SIG-M5 treated with dmso at 0.1 percent for 504 hours (cell line): ENCODE measurements around the gene PPP1R14B.

ENCODE experiments used
- DNase-seq: peaks from one replicate; lab custom pipeline; 2025; ENCODE audit not compliant: unreplicated experiment; lab: John Stamatoyannopoulos, UW

The PPP1R14B gene

DNA sequence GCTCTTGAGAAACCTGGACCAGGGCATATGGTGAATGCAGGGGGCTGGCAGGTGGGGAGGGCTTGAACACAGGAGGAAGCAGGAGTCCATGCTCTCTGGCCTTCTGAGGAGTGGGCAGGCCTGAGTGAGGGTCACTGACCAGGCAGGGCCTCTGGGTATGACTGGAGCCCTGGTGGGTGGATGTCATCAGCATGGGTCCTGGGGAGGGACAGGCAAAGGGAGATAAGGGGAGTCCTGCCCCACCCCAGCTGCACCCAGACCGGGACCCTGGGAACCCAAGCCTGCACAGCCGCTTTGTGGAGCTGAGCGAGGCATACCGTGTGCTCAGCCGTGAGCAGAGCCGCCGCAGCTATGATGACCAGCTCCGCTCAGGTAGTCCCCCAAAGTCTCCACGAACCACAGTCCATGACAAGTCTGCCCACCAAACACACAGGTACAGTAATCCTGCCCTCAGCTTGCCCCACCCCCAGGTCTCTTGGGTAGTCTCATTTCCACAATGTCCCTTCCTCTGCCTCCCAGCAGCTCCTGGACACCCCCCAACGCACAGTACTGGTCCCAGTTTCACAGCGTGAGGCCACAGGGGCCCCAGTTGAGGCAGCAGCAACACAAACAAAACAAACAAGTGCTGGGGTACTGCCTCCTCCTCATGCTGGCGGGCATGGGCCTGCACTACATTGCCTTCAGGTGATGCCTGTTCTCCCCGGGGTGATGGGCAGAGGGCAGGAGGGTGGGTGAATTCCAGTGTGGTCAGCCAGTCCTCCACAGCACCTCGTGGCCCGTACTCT is 14.4 kb downstream of the PPP1R14B start:
- no peak for DNase-seq

DNA sequence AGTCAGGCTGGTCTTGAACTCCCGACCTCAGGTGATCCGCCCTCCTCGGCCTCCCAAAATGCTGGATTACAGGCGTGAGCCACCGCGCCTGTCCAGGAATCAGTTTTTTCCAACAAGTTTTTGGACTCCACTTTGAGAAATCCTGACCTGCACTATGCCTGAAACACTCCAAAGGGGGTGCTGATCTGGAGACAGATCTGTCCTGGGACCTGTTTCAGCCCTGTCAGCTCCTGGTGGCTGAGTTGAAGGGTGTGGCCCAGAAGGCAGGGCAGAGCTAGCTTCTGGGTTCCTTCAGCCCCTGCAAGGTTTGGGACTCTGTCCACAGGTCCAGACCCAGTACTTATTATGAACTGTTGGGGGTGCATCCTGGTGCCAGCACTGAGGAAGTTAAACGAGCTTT is 15.2 kb downstream of the PPP1R14B start:
- no peak for DNase-seq

GRCh38 chr11:64230985-64231365 is 15.8 kb downstream of the PPP1R14B start:
- peak; percentile 55 for DNase-seq

DNA sequence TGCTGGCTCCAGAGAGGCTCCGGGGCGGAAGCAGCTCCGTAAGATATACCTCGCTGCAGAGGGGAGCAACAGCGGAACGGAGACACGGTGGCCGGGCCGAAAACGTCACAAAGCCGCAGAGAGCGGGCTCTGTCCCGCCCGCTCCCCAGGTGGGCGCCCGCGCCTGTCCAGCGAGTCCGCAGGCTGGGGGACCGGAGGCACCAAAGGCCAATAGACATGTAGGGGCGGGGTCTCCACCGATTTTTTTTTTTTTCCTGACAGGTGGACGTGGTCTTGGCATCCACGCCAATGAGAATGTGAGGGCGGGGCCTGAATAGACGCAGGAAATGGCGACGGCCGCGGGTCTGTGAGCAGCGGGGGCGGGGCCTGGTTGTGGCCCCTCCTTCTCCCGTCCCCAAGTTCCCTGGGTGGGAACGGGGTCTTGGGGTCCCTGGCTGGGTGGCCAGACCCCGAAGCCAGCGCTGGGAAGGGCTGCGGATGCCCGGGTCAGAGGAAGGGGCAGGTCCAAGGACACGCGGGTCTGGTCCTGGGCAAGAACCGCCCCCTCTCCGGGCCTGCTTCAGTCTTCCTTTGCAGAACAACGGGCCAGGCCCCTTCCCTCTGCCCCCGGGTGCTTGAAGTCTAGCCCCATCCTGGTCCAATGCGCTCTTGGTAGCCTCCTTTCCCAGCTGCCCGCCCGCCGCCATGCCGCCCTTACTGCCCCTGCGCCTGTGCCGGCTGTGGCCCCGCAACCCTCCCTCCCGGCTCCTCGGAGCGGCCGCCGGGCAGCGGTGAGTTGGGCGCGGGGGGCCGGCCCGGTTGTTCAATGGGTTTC is 16.4 kb downstream of the PPP1R14B start, which contains the start of gene DNAJC4:
DNAJC4 (plus strand) TSS at position 378 of the 814 bp plus-strand sequence; CDS start at position 685, 307 bp downstream.
- DNase-seq, result peak; percentile 84

GRCh38 chr11:64229744-64230170 is 17.0 kb downstream of the PPP1R14B start:
- DNase-seq, result no peak

- DNase-seq, result no peak
Observed at GRCh38 chr11:64229090-64229743, 17.5 kb downstream of the PPP1R14B start.

- DNase-seq, result no peak
Observed at GRCh38 chr11:64227405-64227956, 19.3 kb downstream of the PPP1R14B start.

DNA sequence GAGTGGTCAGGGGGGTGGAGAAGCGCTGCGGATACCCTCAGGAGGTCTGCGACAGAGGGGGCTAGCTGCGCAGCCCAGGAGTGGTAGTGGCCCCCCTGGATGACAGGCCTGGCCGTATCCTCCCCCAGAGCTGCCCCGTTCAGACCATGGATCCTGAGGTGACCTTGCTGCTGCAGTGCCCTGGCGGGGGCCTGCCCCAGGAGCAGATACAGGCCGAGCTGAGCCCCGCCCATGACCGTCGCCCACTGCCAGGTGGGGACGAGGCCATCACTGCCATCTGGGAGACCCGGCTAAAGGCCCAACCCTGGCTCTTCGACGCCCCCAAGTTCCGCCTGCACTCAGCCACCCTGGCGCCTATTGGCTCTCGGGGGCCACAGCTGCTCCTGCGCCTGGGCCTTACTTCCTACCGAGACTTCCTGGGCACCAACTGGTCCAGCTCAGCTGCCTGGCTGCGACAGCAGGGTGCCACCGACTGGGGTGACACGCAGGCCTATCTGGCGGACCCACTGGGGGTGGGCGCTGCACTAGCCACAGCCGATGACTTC is 20.2 kb downstream of the PPP1R14B start:
- peak; percentile 71 for DNase-seq

DNA sequence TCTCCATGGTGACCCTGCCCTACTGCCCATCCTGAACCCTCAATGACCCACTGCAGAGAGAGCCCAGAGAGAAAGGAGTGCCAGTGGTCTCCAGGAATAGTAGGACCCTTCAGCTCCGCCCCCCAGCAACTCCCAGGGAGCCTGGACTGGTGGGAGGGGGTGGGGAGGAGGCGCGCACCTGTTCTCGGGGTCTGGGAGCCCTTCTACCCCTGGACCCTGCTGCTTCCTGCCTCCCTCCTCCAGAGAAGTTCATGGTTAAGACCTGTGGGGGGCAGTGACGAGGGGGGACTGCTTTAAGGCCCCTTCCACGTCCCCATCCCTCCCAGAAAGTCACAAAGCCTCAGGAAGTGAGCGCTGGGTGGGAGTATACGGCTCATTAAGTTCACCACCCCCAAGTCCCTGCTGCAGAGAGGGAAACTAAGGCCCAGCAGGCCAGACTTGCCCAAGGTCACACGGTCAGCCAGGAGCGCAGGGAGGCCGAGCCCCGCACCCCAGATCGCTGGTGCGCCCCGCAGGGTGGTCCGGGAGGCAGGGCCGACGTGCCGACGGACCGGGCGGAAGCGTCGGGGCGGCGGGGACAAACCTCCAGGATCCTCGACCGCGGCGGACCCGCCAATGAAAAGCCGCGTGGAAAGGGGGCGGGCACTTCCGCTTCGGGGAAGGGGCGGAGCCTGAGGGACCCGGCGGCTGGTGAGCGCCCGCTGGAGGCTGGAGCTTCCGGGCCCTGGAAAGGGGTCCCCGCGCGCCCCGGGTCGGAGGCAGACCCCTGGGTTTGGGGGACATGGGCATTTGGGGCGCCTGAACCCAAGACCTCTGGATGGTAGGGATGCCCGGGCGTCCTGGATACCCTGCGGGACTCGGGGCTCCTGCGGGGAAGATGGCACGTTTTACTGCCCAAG is 20.9 kb downstream of the PPP1R14B start, which contains the start of the genes NUDT22 and TRPT1:
NUDT22 (plus strand) TSS at position 667 of the 899 bp plus-strand sequence. CDS start 379 bp downstream, outside the sequence.
TRPT1 (minus strand) TSS at position 579 of the 899 bp plus-strand sequence; CDS start at position 253, 326 bp downstream.
- DNase-seq, result peak; percentile 78

- DNase-seq, result no peak
Observed at GRCh38 chr11:64224891-64225607, 21.7 kb downstream of the PPP1R14B start.

DNA sequence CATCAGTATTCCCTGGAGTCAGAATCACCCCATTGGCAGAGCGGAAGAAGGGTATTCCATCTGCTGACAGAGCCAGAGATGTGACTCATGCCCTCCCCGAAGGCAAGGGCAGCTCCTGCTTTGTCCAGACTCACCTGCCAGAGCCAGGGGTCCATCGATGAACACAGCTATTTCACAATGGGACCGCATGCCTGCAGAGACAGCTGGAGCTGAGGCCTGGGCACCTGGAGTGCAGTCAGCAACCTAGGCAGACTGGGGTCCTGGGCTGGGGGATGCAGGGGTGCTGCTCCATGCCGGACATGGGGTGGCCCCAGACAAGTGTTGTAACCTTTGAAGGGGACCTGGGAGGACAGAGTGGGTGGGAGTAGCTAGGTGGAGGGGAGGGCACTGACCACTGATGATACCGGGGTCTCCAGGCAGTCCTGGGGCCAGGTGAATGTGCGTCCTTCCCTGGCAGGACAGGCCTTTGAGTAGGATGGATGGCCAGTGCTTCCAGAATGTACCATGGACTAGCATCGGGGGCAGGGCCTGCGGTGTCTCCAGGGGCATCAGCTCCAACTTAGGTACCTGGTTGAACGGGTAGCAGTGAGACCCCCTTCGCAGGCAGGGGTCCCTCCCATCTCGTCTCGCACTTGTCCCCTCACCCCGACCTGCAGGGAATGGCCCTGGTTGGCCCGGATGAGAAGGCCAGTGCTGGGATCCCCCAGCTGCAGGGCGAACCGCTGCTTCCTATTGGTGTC is 22.4 kb downstream of the PPP1R14B start:
- DNase-seq, result no peak

DNA sequence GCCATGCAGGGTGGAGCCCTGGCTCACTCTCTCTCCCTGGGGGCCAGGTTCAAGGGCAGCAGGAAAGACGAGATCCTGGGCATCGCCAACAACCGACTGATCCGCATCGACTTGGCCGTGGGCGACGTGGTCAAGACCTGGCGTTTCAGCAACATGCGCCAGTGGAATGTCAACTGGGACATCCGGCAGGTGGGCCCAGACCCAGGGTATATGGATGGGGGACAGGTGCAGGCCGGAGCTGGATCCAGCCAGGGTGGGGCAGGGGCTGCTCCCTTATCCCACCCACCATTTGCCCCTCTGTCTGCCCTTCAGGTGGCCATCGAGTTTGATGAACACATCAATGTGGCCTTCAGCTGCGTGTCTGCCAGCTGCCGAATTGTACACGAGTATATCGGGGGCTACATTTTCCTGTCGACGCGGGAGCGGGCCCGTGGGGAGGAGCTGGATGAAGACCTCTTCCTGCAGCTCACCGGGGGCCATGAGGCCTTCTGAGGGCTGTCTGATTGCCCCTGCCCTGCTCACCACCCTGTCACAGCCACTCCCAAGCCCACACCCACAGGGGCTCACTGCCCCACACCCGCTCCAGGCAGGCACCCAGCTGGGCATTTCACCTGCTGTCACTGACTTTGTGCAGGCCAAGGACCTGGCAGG is 23.6 kb downstream of the PPP1R14B start:
- DNase-seq, result no peak

- DNase-seq, result no peak
Observed at GRCh38 chr11:64222651-64223000, 24.1 kb downstream of the PPP1R14B start.

GRCh38 chr11:64220798-64221197 is 25.9 kb downstream of the PPP1R14B start:
- no peak for DNase-seq

GRCh38 chr11:64220271-64220670 is 26.5 kb downstream of the PPP1R14B start:
- DNase-seq, result no peak

GRCh38 chr11:64219755-64220154 is 27.0 kb downstream of the PPP1R14B start:
- no peak for DNase-seq

GRCh38 chr11:64219354-64219684 is 27.4 kb downstream of the PPP1R14B start:
- no peak for DNase-seq
